NCI-H2171 (cell line): ENCODE results near the gene HIVEP2.

Source experiments
- DNase-seq: peaks from one replicate; lab custom pipeline; 2025; lab: John Stamatoyannopoulos, UW

The HIVEP2 gene

GRCh38 chr6:142773324-142773723, 171.7 kb downstream of the HIVEP2 start:
- no peak for DNase-seq

GRCh38 chr6:142771162-142771561, 173.8 kb downstream of the HIVEP2 start:
- no peak for DNase-seq

- DNase-seq: no peak
These were observed 179.7 kb downstream of the HIVEP2 start for GRCh38 chr6:142765306-142765705.

- no peak for DNase-seq
These were observed 180.7 kb downstream of the HIVEP2 start for GRCh38 chr6:142764311-142764710.

DNA sequence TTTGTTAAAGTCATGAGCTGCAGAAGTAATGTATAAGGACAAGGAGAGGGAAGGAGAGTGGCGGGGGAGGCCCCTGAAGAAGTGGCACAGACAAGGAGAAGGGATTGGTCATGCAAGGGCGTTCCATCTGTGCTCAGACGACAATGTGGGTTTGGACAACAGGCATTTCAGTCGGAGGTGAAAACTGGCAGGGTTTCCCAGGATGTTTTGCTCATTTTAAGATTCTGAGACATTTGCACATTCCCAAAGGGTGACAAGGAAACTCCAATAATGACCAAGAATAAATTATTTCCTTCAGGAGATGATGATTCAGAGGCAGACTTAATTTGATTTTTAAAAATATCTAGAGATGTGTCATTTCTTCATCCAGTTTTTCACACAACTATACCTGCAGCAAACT, 181.8 kb downstream of the HIVEP2 start:
- no peak for DNase-seq

- DNase-seq: peak; percentile 5
These were observed 183.2 kb downstream of the HIVEP2 start for GRCh38 chr6:142761756-142762155.

DNA sequence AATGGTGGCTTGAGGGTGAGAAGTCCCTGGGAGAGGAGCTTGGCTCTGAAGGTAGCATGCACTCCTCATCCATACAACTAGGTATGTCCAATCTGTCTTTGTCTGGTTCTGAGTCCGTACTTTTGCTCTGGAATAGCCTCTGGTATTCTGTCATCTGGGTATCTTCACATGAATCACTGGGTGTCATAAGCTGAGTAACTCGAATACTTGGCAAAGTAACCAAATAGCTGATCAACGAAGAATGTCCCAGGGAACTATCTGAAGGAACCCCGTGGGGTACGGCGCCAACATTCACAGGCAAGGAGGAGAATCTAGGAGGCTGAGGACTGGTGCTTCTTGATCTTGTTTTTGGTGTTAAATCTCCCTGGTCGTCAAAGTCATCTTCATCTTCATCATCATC, 184.8 kb downstream of the HIVEP2 start:
- DNase-seq: no peak

DNA sequence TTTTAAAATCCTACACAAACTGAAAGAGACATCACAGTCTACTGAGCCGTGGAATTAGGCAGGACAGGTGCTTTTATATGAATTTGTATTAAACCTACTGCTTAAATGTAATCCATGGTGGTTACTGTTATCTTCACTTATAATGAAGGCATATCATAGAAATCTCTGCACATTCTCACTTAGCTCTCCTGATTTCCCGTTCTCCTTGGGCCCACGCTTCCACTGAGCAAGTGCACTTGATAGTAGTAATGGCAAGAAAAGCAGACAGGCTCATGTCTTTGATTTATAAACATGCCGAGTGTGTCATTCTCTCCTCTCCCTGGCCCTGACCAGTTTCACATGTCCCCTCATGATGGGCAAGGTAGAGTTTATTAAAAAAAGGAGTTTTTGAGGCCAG, 186.3 kb downstream of the HIVEP2 start:
- DNase-seq: no peak

- DNase-seq: no peak
These were observed 186.9 kb downstream of the HIVEP2 start for GRCh38 chr6:142757852-142758628.

DNA sequence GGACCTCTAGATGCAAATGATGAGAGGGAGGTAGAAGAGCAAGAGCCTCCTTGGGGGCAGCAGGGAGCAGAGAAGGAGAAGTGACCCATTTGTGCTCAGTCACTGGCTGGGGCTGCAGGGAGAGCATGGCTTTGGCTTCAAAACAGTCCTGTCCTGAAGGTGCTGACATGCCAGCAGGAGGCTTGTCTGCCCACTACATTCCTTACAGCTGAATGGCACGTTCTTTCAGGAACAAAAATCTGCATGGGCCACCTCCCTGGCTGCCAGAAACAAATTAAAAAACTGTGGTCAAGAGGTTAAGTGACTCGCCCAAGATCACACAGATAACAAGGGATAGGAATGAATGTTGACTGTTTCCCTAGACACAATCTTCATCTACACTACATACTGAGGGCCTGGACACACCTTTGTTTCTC, 188.8 kb downstream of the HIVEP2 start:
- DNase-seq: no peak

GRCh38 chr6:142753196-142753595, 191.8 kb downstream of the HIVEP2 start:
- no peak for DNase-seq

DNA sequence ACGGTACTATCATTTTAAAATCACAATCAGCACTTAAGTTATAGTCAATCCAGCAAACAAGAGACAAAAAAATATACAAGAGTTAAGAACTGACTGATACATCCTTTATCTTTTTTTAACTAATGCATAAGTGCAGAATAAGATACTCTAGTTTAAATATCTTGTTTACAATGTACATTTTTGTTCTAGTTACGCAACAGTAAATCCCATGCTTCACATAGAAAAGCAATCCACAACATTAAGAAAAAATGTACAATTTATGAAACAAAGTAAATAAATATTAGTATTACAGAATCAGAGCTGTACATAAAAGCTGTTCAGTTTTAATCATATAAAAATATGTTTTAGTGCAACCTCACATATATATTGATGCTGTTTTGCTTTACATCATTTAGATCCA, 192.6 kb downstream of the HIVEP2 start:
- DNase-seq: no peak

DNA sequence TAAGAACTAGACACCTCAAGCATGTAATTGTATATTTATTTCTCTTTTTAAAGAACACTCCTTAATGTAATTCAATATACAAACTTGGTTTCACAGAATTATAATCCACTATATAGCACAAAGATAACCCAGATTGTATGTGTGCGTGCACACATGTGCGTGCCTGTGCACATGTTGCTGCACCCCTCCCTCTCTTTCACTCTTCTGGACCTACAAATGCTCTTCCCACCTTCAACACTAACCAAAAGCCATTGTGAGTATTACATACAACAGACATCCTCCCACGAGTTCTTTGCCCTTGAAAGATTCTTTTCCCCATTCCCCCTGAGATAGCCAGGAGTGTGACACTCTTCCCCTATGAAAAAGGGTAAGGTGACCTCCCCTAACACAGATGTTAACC, 193.5 kb downstream of the HIVEP2 start:
- no peak for DNase-seq

GRCh38 chr6:142750998-142751397, 194.0 kb downstream of the HIVEP2 start:
- DNase-seq: no peak

GRCh38 chr6:142749556-142749955, 195.4 kb downstream of the HIVEP2 start:
- DNase-seq: no peak

DNA sequence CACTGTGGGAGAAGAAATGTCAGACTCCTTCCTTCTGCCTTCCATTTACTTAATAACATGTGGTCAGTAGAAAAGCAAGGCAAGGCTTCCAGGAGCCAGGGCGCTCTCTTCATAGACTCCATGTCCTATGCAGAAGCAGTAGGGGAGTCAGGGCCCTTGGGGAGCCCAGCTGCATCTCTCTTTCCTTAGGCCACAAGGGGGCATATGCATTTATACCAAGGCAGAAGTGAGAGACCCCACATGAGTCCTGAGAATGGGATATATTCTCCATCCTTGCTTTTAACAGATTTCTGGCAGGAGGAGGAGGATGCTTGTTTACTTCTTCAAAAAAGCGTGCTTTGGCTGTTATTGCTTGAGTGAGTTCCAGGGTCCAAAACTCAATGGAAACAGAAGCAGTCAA, 198.5 kb downstream of the HIVEP2 start:
- DNase-seq: no peak

- DNase-seq: no peak
These were observed 200.1 kb downstream of the HIVEP2 start for GRCh38 chr6:142744836-142745235.

- DNase-seq: no peak
These were observed 204.5 kb downstream of the HIVEP2 start for GRCh38 chr6:142740449-142740848.

GRCh38 chr6:142738731-142739130, 206.2 kb downstream of the HIVEP2 start:
- no peak for DNase-seq

- DNase-seq: no peak
These were observed 207.0 kb downstream of the HIVEP2 start for GRCh38 chr6:142738035-142738396.

GRCh38 chr6:142737368-142738034, 207.5 kb downstream of the HIVEP2 start:
- DNase-seq: peak; percentile 16

GRCh38 chr6:142735204-142735603, 209.8 kb downstream of the HIVEP2 start:
- DNase-seq: peak; percentile 79

DNA sequence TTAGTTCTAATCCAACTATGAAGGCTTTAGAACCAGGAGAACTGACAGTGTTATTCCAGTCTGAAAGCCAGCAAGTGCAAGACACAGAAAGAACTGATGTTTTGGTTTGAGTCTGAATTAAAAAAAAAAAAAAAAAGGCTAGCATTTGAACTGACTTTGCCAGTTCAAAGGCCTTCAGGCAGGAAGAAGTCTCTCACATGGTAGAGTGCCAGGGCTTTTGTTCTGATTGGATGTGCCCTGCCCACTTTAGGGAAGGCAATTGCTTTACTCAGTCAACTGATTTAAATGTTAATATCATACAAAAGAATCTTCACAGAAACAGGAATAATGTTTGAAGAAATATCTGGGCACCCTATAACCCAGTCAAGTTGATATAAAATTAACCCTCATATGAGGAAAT, 212.2 kb downstream of the HIVEP2 start:
- no peak for DNase-seq

- DNase-seq: no peak
These were observed 213.4 kb downstream of the HIVEP2 start for GRCh38 chr6:142731611-142732010.
